Central memory CD4-positive, alpha-beta T cell (primary cell): Measurements from ENCODE around the gene LDHD.

Source experiments
- DNase-seq: peaks from one replicate; pipeline ENCODE4 v3.0.0; 2022

Gene LDHD

DNA sequence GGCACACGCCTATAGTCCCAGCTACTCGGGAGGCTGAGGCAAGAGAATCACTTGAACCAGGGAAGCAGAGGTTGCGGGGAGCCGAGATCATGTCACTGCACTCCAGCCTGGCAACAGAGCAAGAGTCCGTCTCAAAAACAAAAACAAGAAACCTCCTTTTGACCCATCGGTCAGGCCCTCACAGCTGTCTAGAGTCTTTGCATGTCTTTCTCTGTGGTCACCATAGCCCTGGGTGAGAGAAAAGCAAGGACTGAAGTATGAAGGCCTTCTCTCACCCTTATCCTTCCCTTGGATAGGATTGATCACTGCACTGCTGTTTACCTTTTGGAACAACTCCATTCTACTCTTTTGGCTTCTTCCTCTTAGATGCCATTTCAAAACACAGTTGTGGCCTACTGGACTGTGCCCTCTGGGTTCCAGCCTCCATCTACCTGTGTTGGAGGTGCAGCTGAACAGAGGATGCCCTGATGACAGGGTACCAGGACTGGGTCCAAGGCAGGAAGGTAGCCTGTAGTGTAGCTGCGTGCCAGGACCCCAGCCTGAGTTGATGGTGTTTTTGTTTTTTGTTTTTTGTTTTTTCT lies 37.1 kb downstream of the LDHD start:
- no peak for DNase-seq

DNA sequence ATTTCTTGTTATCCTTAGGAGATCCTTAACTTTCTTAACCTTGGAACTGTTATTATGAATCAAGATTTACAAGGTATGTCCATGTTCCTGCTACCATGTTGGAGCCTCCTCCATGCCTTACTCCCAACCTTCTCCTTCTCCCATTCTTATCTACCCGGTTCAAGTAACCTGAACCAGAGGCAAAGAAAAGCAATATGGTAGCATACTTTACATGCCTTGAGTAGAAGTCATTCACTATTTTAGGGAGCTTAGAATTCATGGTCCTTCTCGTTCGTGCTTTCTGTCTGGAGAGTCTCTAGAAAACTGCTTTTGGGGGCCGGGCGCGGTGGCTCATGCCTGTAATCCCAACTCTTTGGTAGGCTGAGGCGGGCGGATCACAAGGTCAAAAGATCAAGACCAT lies 37.7 kb downstream of the LDHD start:
- DNase-seq: no peak

DNA sequence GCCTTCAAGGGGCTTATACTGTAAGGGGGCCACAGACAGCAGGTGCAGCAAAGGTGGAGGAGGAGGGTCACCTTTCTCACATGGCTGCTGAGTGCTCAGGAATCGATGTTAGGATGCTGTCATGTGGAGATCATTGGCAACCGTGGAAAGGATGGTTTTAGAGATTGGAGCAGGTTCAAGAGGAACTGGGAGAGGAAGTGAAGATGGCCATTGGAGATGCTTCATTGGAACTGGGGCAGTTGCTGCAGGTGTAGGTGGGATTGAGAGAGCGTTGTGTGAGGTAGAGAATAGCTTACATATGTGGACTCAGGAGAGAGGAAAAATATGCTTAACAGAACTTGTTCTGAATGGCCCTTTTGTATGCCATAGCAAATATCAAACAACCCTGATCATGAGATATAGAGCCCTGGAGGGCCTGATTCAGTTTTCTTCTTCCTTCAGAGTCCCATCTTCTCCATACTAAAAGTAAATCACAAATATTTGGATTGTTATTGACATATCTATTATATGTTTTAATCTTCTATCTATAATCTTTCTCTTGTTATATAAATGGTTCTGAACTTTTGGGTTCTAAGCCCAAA lies 40.8 kb downstream of the LDHD start:
- no peak for DNase-seq

DNA sequence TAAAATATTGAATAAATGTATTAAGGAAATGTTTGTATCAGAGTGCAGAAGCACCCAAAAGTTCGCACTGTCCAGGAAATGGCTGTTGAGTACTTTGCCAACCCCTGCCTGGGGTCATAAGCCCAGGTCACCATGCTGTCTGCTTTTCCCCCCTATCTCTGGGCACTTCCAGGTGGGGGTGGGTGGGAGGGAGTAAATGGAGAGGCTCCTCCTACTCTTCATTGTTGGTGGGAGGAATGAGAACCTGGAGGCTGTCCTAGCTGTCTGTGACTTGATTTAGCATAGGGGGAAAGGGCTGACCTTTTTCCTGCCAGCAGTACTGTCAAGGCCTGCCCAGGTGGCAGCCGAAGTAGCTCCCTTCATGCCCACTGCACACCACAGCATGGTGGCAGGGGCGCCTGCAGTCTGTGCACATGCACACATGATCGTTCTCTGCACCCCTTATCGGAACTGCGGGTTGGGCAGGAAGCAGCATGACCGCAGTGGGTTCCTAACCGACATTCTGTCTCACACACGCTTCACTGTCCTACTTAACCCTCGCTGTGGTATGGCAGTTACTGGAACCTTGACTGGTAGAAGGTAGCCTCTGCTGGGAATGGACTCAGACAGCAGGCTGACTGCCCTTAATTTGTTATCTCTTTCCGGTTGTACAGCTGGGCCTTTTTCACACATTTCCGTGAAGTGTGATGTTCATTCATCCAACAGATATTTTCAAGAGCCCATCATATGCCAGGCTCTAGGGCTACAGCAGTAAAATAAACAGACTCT lies 41.5 kb downstream of the LDHD start:
- DNase-seq: peak; percentile 89

DNA sequence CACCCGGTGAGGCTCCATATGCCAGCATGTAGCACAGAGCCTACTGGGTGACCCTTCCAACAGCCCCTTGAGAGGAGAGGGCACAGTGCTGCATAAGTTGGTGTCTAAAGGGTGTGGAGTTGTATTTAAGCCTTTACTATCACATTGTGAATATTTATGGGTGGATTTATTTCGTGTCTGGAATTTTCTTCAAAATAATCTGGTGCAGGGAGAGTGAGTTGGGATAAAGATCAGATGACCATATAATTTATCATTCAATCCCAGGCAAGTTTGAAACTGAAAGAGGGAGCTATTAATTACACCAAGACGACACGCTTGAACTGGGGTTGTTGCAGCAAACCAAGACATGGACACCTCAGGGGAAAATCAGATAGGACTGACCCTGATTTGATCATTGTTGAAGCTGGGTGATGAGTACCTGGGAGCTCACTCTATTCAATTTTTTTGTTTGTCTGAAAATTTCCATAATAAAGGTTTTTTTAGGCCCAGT lies 42.2 kb downstream of the LDHD start:
- no peak for DNase-seq

DNA sequence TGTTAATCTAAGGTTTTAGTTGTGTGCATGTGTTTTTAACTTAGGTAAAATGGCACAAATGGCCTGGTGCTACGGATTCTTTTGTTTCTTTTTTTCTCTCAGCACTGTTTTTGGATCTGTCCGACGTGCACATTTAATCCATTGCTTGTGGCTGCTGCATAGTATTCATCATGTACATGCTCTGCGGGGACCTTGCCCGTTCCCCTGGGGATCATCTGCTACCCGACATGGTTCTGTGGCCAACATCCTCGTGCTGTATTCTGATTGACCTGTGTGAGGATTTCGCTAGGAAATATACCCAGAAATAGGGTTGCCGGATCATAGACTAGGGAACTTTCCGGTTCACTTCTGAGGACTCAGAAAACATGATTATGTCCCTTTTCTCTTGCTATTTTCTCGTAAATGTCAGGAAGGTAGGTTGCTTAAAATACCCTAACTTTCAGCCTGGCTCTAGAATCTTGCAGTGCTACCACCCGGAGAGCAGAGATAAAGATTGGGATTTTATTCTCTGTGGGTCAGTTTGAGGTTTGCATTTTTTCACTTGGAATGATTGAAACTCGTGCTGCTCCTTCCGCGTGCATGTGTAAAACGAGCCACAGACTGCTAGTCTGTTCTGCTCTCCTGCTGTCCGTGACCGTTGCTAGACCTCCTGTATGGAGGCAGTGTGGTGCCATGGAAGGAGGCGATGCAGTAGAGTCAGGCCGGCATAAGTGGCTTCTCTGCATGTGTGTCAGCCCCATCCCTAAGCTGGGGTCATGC lies 42.9 kb downstream of the LDHD start:
- DNase-seq: no peak

DNA sequence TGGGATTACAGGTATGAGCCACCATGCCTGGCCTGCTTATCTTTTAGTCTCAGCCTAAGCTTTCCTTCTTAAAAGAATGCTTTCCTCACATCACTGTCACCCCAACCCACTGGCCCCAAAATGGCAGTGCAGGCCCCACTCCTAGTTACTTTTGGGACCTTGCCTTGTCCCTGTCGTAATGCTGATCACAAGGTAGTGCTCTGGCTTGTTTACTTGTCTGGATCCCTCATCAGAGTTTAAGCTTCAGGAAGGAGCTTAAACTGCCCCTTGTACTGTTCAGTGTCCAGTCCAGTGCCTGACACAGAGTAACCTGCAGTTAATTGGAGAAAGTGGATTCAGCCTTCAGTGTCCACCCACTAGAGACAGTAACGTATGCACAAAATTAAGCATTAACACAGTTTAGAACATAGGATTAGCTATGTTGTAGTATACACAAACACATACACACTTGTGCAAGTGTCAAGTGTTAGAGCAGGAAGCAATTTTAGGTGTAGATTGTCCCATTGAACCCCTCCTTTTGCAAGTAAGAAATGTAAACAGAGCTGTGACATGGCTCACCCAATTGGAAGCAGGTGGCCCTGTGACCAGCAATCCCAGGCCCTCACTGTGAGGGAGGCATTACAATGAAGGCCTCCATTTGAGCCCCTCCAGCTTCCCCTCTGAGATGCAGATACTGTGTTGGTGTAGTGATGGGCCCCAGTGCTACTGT lies 44.2 kb downstream of the LDHD start:
- no peak for DNase-seq

DNA sequence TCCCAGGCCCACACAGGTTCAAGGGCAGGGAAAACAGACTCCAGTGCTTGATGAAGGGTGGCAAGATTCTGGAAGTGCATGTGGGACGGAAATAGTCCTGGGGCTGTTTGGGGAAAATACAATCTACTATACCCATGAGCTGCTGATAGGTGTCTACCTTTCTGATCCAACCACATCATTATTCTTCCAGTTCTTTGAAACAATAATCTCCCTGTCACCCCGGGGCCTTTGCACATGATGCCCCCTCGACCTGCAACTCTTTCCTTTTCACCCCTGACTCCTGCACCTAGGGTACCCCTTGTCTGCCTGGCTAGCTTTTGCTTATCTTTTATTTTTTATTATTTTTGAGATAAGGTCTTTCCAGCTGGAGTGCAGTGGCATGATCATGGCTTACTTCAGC lies 45.0 kb downstream of the LDHD start:
- no peak for DNase-seq

DNA sequence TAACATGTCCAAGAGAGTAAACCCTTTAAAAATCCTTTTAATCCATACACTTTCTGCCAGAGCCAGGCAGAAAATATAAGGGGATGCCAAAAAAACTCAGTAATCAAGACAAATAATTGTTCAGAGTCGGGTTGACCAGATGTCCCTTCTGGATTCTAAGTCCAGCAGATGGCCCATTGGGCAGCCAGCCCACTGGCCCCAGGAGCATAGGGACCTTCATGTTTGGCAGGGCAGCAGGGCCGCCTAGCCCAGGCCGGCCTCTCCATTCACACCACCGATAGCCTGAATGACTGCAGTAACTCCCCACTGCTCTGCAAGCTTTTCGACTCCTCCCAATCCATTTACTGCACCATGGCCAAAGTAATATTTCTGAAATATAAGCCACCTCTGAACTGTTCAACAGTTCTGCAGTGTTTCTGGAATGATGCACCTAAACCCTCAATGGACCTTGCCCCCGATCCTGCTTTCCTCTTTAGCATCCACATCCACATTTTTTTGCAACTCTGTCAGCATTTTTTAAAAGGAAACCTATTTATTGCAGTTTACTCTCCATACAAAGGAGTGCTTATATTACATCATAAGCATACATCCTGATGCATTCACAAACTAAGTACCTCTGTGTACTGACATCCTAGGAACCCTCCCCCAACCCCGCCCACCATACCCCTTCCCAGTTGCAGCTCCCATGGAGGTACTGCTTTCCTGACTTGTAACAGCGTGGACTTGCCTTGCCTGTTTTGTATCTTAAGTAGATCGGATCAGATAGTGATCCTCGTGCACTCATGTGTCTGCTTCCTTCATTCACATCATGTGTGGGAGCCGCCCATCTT lies 46.4 kb downstream of the LDHD start:
- DNase-seq: no peak

DNA sequence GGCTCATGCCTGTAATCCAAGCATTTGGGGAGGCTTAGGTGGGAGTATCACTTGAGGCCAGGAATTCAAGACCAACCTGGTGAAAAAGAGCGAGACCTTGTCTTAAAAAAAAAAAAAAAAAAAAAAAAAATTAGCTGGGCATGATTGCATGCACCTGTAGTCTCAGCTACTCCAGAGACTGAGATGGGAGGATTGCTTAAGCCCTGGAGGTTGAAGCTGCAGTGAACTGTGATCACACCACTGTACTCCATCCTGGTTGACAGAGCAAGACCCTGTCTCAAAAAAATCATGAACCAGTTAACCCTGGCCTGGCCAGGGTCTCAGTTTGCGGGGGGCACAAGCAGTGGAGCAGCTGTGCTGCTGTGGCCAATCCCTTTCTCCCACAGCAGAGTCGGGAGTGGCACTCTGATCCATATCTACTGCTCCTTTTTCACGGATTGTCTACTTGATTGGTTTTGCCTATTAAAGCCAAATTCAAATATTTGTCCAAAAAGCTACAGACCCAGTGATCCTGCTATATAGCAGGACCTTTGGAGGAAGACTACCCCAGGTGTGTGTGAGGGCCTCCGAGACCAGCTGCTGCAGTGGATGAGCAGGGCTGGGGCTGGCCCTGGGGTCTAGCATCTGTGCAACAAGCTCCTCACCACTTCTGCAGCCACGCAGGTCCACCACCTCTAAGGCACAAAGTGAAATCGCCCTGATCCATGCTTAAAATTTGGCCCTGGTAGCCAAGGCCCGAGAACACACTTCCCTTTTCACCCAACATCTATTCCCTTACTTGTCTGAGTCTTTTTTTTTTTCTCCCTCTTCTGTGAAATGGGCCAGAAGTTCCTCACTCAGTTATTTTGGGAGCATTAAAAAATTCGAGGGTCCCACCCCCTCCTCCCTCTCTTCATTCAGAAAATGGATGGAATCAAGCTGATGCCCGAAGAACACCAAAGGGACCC lies 48.2 kb downstream of the LDHD start:
- DNase-seq: no peak

DNA sequence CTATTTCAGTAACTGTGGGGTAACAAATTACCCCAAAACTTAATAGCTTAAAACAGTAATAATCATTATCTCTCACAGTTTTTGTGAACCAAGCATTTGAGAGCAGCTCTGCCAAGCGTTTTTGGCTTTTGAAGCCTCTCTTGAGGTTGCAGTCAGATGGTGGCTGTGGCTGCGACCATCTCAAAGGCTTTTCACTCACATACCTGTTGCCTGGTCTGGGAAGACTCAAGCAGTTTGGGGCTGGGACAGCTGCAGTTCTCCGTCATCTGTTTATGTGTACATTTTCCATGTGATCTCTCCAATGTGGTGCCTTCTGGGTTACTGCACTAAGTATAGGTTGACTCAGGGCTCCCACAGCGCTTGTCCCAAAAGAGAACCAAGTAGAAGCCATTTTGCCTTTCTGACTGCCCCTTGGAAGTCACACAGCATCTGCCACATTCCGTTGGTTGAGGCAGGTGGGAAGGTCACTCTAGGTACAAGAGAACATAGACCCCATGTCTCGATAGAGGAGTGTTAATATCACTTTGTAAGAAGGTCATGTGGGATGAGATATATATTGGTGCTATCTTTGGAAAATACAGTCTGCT lies 49.6 kb downstream of the LDHD start:
- no peak for DNase-seq

DNA sequence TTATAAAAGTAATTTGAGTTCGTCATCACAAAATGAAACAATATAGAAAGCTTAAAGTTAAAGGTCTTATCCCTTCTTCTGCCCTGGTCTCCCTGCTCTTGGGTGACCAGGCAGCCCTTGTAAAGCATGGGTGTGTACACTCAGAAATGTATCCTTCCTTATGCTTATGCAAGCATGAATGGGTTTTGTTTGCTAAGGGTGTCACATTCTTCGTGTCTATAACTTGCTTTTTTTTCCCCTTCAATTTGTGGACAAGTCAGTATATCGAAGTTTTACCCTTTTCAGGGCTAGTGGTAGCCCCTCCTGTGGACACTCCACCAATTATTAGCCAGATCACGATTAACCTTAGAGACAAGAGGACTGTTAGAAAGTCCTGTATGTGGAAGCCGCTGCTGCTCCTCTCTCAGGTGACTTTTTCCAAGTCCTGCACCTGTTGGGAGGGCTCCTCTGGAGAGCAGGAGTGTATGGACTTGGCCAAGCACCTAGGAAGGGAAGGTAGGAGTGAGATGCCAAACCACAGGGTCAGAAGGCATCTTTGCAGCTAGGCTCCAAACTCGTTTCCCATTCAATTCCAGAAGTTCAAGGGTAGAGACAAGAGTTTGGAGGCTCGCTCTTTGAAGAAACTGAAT lies 50.9 kb downstream of the LDHD start:
- DNase-seq: no peak

DNA sequence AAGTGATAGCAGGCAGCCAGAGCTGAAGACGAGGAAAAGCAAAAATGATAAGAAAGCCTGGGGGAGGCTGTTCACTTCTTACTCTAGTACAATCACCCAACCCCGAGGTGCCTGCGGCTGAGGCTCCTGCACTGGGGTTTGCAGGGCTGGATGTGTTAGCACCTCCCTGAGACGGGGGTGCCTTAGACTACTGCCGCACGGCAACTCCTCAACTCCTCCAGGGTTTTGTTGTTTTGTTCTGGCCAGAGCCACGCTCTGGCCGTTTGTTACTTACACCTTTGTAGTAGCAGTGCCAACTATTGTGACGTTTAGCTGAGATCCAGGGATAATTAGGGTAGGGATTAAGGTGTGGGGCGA lies 51.5 kb downstream of the LDHD start:
- DNase-seq: peak; percentile 16

DNA sequence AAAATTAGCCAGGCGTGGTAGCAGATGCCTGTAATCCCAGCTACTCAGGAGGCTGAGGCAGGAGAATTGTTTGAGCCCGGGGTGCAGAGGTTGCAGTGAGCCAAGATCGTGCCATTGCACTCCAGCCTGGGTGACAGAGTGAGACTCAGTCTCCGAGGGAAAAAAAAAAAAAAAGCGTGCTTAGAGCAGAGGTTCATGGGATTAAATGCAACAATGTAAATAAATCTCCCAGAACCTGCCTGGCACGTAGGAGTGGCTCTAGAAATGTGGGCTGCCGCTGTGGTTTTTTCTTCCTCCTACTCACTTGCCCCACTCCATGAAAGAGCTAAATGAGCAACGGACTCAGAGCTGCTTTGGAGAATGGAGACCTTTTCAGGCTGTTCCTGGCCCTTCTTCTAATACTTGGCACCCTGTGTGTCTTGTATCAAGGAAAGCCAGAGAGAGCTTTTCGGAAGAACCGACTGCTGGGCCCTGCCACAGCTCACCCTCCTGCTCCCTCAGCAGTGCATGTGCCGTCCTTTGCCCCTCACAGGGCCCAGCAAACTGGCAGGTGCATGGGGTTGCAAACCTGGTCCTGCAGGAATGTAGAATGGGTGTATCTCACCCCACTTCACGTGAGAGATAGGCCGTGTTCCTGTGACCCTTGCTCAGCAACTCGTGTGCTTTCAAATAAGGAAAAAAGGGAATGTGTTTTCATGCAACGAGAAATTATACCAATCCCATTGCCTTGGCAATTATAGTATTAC lies 52.0 kb downstream of the LDHD start:
- peak; percentile 1 for DNase-seq

DNA sequence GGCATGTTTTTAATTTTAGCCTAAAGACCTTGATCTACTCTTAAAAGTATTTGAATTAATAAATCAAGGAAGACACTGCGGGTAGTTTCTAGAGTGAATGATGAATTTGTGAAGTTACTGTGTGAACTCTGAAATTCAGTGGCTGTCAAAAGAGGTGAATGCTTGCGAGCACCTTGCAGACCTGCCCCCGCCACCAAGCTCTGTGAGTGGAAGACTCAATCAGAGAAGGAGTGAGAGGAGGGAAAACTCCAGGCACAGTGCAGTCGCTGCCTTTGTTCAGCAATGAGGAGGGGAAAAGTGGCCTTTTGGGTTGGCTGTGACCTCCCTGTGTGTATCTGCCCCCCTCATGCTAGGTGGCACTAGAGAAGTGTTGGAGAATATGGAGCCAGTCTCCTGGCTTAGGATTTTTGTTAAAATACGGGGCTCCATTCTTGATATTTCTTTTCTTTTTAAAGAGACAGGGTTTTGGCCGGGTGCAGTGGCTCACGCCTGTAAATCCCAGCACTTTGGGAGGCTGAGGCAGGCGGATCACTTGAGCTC lies 53.0 kb downstream of the LDHD start:
- DNase-seq: no peak

DNA sequence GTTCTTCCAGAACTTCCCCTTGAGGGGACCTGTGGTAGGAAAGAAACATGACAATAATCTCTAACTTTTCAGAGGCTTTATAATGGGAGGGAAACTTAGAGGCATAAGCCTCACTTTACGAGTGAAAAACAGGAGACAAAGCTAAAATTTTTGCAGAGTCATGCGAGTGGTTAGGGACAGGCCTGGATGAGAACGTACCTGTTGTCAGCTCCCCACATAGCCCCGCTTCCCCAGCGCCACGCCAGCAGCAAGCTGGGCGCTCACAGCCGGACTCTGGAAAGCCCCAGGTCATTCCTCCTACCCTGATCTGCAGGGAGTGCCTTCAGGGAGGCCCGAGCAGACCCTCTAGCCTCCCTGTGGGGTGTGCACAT lies 53.6 kb downstream of the LDHD start:
- no peak for DNase-seq

DNA sequence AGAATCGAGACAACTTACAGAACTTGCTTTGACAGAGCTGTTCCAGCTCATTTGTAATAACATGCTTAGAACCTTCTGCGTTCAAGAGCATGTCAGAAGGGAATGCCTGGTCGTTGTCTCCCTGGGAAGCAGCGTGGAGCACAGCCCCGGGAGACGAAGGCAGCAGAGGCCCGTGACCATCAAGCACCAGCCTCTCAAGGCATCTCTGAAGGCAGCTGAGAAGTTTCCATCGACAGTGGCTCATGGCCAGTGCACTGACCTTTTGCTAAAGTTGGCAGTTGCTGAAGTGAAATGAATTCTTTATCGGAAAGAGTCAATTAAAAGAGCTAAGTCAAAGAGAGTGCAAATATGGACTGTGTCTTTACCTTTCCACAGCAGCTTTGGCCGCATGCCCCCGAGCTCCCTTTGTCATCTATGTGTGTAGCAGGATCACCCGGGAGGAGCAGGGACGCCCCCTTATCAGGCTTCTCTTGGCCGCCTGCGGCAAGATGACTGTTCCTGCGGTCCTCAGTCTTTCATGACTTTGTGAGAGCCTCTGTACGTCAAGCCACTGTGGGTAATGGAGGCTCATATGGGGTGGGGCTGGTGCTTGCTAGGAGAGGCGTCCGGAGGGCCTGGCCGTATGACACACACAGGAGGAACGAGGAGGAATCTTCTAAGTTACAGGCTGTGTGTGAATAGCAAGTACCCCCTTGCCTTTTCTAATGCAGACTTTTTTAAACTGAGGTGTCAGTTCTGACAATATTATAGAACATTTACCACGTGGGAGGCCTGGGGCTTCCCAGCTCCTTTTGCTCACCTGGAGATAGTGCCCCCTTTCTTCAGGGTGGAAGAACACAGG lies 54.2 kb downstream of the LDHD start:
- DNase-seq: no peak
